AG04449 (cell line): ENCODE measurements around the gene CCDC183.
"Not testable (repeated sequence)": the region's sequence is repeated elsewhere in the genome, so short reads cannot be mapped to it uniquely, and the experiment has no call there.

Experiments used
- CTCF ChIA-PET: fragments of 350-600 bp; formaldehyde crosslinking; extraction: SDS; loops from one replicate; lab custom pipeline; 2021; ENCODE audit warnings: antibody characterized with exemption; lab: Yijun Ruan, JAX
- POLR2A ChIA-PET: fragments of 400-600, 350-600 bp; formaldehyde crosslinking; extraction: SDS; loops from one replicate; lab custom pipeline; 2020; ENCODE audit warnings: antibody characterized with exemption, inconsistent platforms; lab: Yijun Ruan, JAX
- DNase-seq: peaks from one replicate; pipeline ENCODE4 v3.0.0-alpha.2; 2010; ENCODE audit warnings: low read depth, low spot score
- H3K4me3 ChIP-seq: 2 replicates; pipeline ENCODE4 v1.5.1; 2011; ENCODE audit warnings: low read depth, mild to moderate bottlenecking, control low read depth, low read length
- TF ChIP-seq, protein P1 (sequence below): IDR thresholded peaks from one replicate; pipeline ENCODE4 v1.5.1; 2011; ENCODE audit warnings: mild to moderate bottlenecking, moderate library complexity, low read length, control low read depth, inconsistent platforms; ENCODE audit not compliant: insufficient read depth; ENCODE audit errors: missing control alignments

CCDC183 gene

GRCh38 chr9:136791516-136792276 lies 4.4 kb upstream of the CCDC183 start:
- peak overlapping the region; percentile 94 for H3K4me3 ChIP-seq
- ChIA-PET CTCF (interaction anchor here (0.9 to 7.0 kb wide), 16 partner anchors 9 to 272 kb away, joined by 3 to 101 read pairs (median 4); partner anchors contain the start of genes AJM1 and RABL6), POLR2A (interaction anchor here (1.1 kb wide), 1 partner anchor 9 kb away, joined by 5 read pairs; no protein-coding TSS in a partner anchor)
- TF ChIP-seq, protein P1, sequence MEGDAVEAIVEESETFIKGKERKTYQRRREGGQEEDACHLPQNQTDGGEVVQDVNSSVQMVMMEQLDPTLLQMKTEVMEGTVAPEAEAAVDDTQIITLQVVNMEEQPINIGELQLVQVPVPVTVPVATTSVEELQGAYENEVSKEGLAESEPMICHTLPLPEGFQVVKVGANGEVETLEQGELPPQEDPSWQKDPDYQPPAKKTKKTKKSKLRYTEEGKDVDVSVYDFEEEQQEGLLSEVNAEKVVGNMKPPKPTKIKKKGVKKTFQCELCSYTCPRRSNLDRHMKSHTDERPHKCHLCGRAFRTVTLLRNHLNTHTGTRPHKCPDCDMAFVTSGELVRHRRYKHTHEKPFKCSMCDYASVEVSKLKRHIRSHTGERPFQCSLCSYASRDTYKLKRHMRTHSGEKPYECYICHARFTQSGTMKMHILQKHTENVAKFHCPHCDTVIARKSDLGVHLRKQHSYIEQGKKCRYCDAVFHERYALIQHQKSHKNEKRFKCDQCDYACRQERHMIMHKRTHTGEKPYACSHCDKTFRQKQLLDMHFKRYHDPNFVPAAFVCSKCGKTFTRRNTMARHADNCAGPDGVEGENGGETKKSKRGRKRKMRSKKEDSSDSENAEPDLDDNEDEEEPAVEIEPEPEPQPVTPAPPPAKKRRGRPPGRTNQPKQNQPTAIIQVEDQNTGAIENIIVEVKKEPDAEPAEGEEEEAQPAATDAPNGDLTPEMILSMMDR = peak; percentile 65
- DNase-seq = no peak

- TF ChIP-seq, protein P1 = no peak
- ChIA-PET POLR2A (no interaction called here), CTCF (interaction anchor here (0.9 to 4.5 kb wide), 14 partner anchors 8 to 243 kb away, joined by 3 to 69 read pairs (median 4); partner anchors contain the start of genes AJM1 and RABL6)
Observed at GRCh38 chr9:136792321-136793085, 3.6 kb upstream of the CCDC183 start.

GRCh38 chr9:136793086-136793946 lies 2.8 kb upstream of the CCDC183 start:
- ChIA-PET CTCF (interaction anchor here (0.8 to 4.5 kb wide), 16 partner anchors 7 to 242 kb away, joined by 3 to 69 read pairs (median 4); partner anchors contain the start of genes AJM1 and RABL6), POLR2A (interaction anchor here (1.2 kb wide), 1 partner anchor 65 kb away, joined by 5 read pairs; no protein-coding TSS in a partner anchor)
- TF ChIP-seq, protein P1 = no peak
- no peak overlapping the region for H3K4me3 ChIP-seq
- DNase-seq = no peak

More at GRCh38 chr9:136792321-136793085, 3.6 kb upstream of the CCDC183 start:
- H3K4me3 ChIP-seq = peak overlapping the region; percentile 94
- no peak for DNase-seq

GRCh38 chr9:136794281-136794999 lies 1.7 kb upstream of the CCDC183 start:
- TF ChIP-seq, protein P1 = no peak
- ChIA-PET CTCF (interaction anchor here (0.9 to 4.5 kb wide), 9 partner anchors 11 to 241 kb away, joined by 3 to 69 read pairs (median 4); partner anchors contain the start of genes AJM1 and RABL6), POLR2A (interaction anchor here (1.2 kb wide), 1 partner anchor 66 kb away, joined by 5 read pairs; no protein-coding TSS in a partner anchor)
- DNase-seq = no peak
- H3K4me3 ChIP-seq = no peak overlapping the region

- TF ChIP-seq, protein P1 = no peak
- CTCF ChIA-PET = no interaction called here
- H3K4me3 ChIP-seq = no peak overlapping the region
- no peak for DNase-seq
- POLR2A ChIA-PET = no interaction called here
Observed at GRCh38 chr9:136795000-136795348, 1.2 kb upstream of the CCDC183 start.

DNA sequence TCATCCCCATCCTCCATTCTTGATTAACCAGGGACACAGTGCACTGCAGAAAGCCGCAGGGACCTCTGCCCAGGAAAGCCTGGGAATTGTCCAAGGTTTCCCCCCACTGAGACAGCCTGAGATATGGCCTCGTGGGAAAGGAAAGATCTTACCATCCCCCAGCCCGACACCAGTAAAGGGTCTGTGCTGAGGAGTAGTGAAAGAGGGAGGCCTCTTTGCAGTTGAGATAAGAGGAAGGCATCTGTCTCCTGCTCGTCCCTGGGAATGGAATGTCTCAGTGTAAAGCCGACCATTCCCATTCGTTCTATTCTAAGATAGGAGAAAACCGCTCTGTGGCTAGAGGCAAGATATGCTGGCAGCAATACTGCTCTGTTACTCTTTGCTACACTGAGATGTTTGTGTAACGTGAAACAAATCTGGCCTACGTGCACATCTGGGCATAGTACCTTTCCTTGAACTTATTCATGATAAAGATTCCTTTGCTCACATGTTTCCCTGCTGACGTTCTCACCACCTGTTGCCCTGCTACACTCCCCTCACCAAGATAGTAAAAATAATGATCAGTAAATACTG lies 723 bp downstream of the CCDC183 start:
- POLR2A ChIA-PET, H3K4me3 ChIP-seq: not testable (repeated sequence)
- CTCF ChIA-PET = interaction anchor here (1.2 kb wide), 1 partner anchor 238 kb away, joined by 3 read pairs; no protein-coding TSS in a partner anchor
- DNase-seq = peak; percentile 19
